Karpas-422 (cell line): ENCODE data around the gene ZIC3. TPM values are rescaled to one million over a fixed set of nuclear protein-coding genes. Genes with fewer than 3 reads are reported as not detected.

Experiments
- DNase-seq: peaks from one replicate; pipeline ENCODE4 v3.0.0-alpha.2; 2015
- H2AFZ ChIP-seq: fragments of 200-600 bp; sonication (generic); 2 replicates; pipeline ENCODE4 v1.6.1; 2014; ENCODE audit warnings: antibody characterized with exemption, low read length, mixed read lengths
- H3K27ac ChIP-seq: fragments of 200-600 bp; sonication (generic); 2 replicates; pipeline ENCODE4 v1.5.1; 2014; ENCODE audit warnings: mild to moderate bottlenecking, low read length, moderate library complexity
- H3K27me3 ChIP-seq: fragments of 200-600 bp; sonication (generic); 2 replicates; pipeline ENCODE4 v1.6.1; 2014; ENCODE audit warnings: low read length, mixed read lengths
- H3K36me3 ChIP-seq: fragments of 200-600 bp; sonication (generic); 2 replicates; pipeline ENCODE4 v1.6.1; 2014; ENCODE audit warnings: low read length, mixed read lengths; ENCODE audit not compliant: insufficient read depth
- H3K4me1 ChIP-seq: fragments of 200-600 bp; sonication (generic); 2 replicates; pipeline ENCODE4 v1.6.1; 2014; ENCODE audit warnings: mild to moderate bottlenecking, low read length, mixed read lengths
- H3K4me2 ChIP-seq: fragments of 200-600 bp; sonication (generic); 2 replicates; pipeline ENCODE4 v1.6.1; 2014; ENCODE audit warnings: low read length, low read depth, mild to moderate bottlenecking; ENCODE audit not compliant: poor library complexity, severe bottlenecking
- H3K4me3 ChIP-seq: fragments of 200-600 bp; sonication (generic); 2 replicates; pipeline ENCODE4 v1.5.1; 2014; ENCODE audit warnings: mild to moderate bottlenecking, antibody characterized with exemption, low read length, mixed read lengths
- H3K79me2 ChIP-seq: fragments of 200-600 bp; sonication (generic); 2 replicates; pipeline ENCODE4 v1.6.1; 2014; ENCODE audit warnings: mild to moderate bottlenecking, low read length, mixed read lengths
- H3K9ac ChIP-seq: fragments of 200-600 bp; sonication (generic); 2 replicates; pipeline ENCODE4 v1.6.0; 2014; ENCODE audit warnings: low read length
- H3K9me2 ChIP-seq: fragments of 200-600 bp; sonication (generic), shearing (Covaris generic); replicated peaks from 2 replicates; pipeline ENCODE4 v1.6.0; 2014; ENCODE audit warnings: mild to moderate bottlenecking, low read length, moderate library complexity; ENCODE audit not compliant: insufficient read depth
- H3K9me3 ChIP-seq: fragments of 300-700, 200-600 bp; sonication (generic); 2 replicates; pipeline ENCODE4 v1.6.1; 2014; ENCODE audit warnings: low read length, mixed read lengths
- H4K20me1 ChIP-seq: fragments of 200-600 bp; sonication (generic); 2 replicates; pipeline ENCODE4 v1.6.1; 2014; ENCODE audit warnings: mild to moderate bottlenecking, antibody characterized with exemption, low read length, low read depth; ENCODE audit not compliant: insufficient read depth
- total RNA-seq: library from RNA; depleted of rRNA; stranded (reverse); fragments of >200 nt; shearing (Covaris generic); gene quantifications from 2 replicates; pipeline ENCODE4 v1.2.3, GENCODE V29; 2014; ENCODE audit warnings: low replicate concordance

The ZIC3 gene
- total RNA-seq, 1 experiment from 2014 or later = not detected

- no peaks in the 10 kb centered on the region for H3K36me3 ChIP-seq
- no peak overlapping the region for H3K4me2 ChIP-seq
- H3K79me2 ChIP-seq = no peaks in the 10 kb centered on the region
- no peak overlapping the region for H2AFZ ChIP-seq
- no peak overlapping the region for H3K27ac ChIP-seq
- DNase-seq = no peak
- H3K9me3 ChIP-seq = peaks cover 9% of the 10 kb centered on the region; the same call in 1 of the 2 replicates
- H3K4me3 ChIP-seq = no peak overlapping the region
- no peaks in the 10 kb centered on the region for H3K27me3 ChIP-seq
- no peaks in the 10 kb centered on the region for H3K4me1 ChIP-seq
- H4K20me1 ChIP-seq = no peaks in the 10 kb centered on the region
- no peaks in the 10 kb centered on the region for H3K9me2 ChIP-seq
- no peak overlapping the region for H3K9ac ChIP-seq
Observed at GRCh38 chrX:137568741-137569469, 3.0 kb downstream of the ZIC3 start.

- no peak for DNase-seq
- H3K9me3 ChIP-seq = peaks cover 9% of the 10 kb centered on the region; the same call in 1 of the 2 replicates
- H3K9ac ChIP-seq = no peak overlapping the region
- H3K9me2 ChIP-seq = no peaks in the 10 kb centered on the region
- no peak overlapping the region for H2AFZ ChIP-seq
- H3K36me3 ChIP-seq = no peaks in the 10 kb centered on the region
- H3K27me3 ChIP-seq = no peaks in the 10 kb centered on the region
- no peak overlapping the region for H3K4me2 ChIP-seq
- no peaks in the 10 kb centered on the region for H3K79me2 ChIP-seq
- H3K4me3 ChIP-seq = no peak overlapping the region
- no peaks in the 10 kb centered on the region for H4K20me1 ChIP-seq
- H3K27ac ChIP-seq = no peak overlapping the region
- no peaks in the 10 kb centered on the region for H3K4me1 ChIP-seq
Observed at GRCh38 chrX:137569470-137569891, 3.6 kb downstream of the ZIC3 start.

GRCh38 chrX:137573324-137574101 lies 7.6 kb downstream of the ZIC3 start:
- Histone ChIP-seq H3K36me3 (no peaks in the 10 kb centered on the region), H3K79me2 (no peaks in the 10 kb centered on the region), H4K20me1 (no peaks in the 10 kb centered on the region), H3K4me2 (no peak overlapping the region), H3K9ac (no peak overlapping the region), H2AFZ (no peak overlapping the region), H3K27me3 (no peaks in the 10 kb centered on the region), H3K4me1 (no peaks in the 10 kb centered on the region), H3K27ac (no peak overlapping the region), H3K9me2 (no peaks in the 10 kb centered on the region), H3K4me3 (no peak overlapping the region), H3K9me3 (no peaks in the 10 kb centered on the region)
- DNase-seq = no peak

GRCh38 chrX:137574102-137574783 lies 8.3 kb downstream of the ZIC3 start:
- Histone ChIP-seq H3K4me1 (no peaks in the 10 kb centered on the region), H3K4me2 (no peak overlapping the region), H3K36me3 (no peaks in the 10 kb centered on the region), H3K4me3 (no peak overlapping the region), H3K79me2 (no peaks in the 10 kb centered on the region), H3K27me3 (no peaks in the 10 kb centered on the region), H3K27ac (no peak overlapping the region), H3K9me3 (no peaks in the 10 kb centered on the region), H3K9ac (no peak overlapping the region), H4K20me1 (no peaks in the 10 kb centered on the region), H3K9me2 (no peaks in the 10 kb centered on the region), H2AFZ (no peak overlapping the region)
- DNase-seq = no peak

- H3K9ac ChIP-seq = no peak overlapping the region
- no peaks in the 10 kb centered on the region for H3K9me2 ChIP-seq
- no peaks in the 10 kb centered on the region for H3K27me3 ChIP-seq
- H2AFZ ChIP-seq = no peak overlapping the region
- no peaks in the 10 kb centered on the region for H4K20me1 ChIP-seq
- H3K9me3 ChIP-seq = no peaks in the 10 kb centered on the region
- no peak overlapping the region for H3K27ac ChIP-seq
- H3K4me2 ChIP-seq = no peak overlapping the region
- no peaks in the 10 kb centered on the region for H3K4me1 ChIP-seq
- H3K36me3 ChIP-seq = no peaks in the 10 kb centered on the region
- no peaks in the 10 kb centered on the region for H3K79me2 ChIP-seq
- no peak overlapping the region for H3K4me3 ChIP-seq
- no peak for DNase-seq
Observed at GRCh38 chrX:137574784-137575293, 8.9 kb downstream of the ZIC3 start.

- no peak overlapping the region for H3K9ac ChIP-seq
- no peaks in the 10 kb centered on the region for H4K20me1 ChIP-seq
- H3K4me1 ChIP-seq = no peaks in the 10 kb centered on the region
- H3K36me3 ChIP-seq = no peaks in the 10 kb centered on the region
- H3K27ac ChIP-seq = no peak overlapping the region
- no peak overlapping the region for H3K4me2 ChIP-seq
- H2AFZ ChIP-seq = no peak overlapping the region
- no peaks in the 10 kb centered on the region for H3K9me3 ChIP-seq
- DNase-seq = no peak
- no peaks in the 10 kb centered on the region for H3K79me2 ChIP-seq
- no peaks in the 10 kb centered on the region for H3K9me2 ChIP-seq
- no peaks in the 10 kb centered on the region for H3K27me3 ChIP-seq
- H3K4me3 ChIP-seq = no peak overlapping the region
Observed at GRCh38 chrX:137575596-137576255, 9.8 kb downstream of the ZIC3 start.

- Histone ChIP-seq H3K9me3 (peaks cover 9% of the 10 kb centered on the region; the same call in 1 of the 2 replicates), H3K9ac (no peak overlapping the region), H4K20me1 (no peaks in the 10 kb centered on the region)
Observed at GRCh38 chrX:137587151-137587550, 21.2 kb downstream of the ZIC3 start.

More at GRCh38 chrX:137587151-137587550, 21.2 kb downstream of the ZIC3 start:
- DNase-seq = no peak
- H3K4me3 ChIP-seq = no peak overlapping the region
- no peaks in the 10 kb centered on the region for H3K9me2 ChIP-seq
- H3K36me3 ChIP-seq = no peaks in the 10 kb centered on the region
- H3K27ac ChIP-seq = no peak overlapping the region
- no peak overlapping the region for H2AFZ ChIP-seq
- H3K27me3 ChIP-seq = no peaks in the 10 kb centered on the region
- no peaks in the 10 kb centered on the region for H3K79me2 ChIP-seq
- no peaks in the 10 kb centered on the region for H3K4me1 ChIP-seq
- H3K4me2 ChIP-seq = no peak overlapping the region
